ENCODE measurements around the gene INTS12. TPM values are rescaled to one million over a fixed set of nuclear protein-coding genes. Genes with fewer than 3 reads are reported as not detected.
A peak's percentile ranks its signal among the peaks of the same experiment; 100 is the strongest.

Gene INTS12
- total RNA-seq, 4 donors from 2014 or later: 19.1 to 24.5 (median 22.9) TPM

GRCh38 chr4:105686571-105686970 lies 21.9 kb downstream of the INTS12 start:
- no peaks in the 10 kb centered on the region for H3K4me1 ChIP-seq
- intact Hi-C loops (cut with DNase I): no loop called here
- no peak overlapping the region for H3K27ac ChIP-seq (replicated peaks in 1 of 4)
- DNase-seq (ENCODE audit: extremely low spot score): no peak
- H3K36me3 ChIP-seq: peaks cover 21 to 89% (median 59%) of the 10 kb centered on the region in 4 donors
- H3K27me3 ChIP-seq: no peaks in the 10 kb centered on the region
- no peaks in the 10 kb centered on the region for H3K9me3 ChIP-seq
- TF ChIP-seq POLR2AphosphoS5 (IDR thresholded peaks at IDR 0.05): no peak
- no peak for TF ChIP-seq CTCF (IDR thresholded peaks at IDR 0.05)
- TF ChIP-seq POLR2A (IDR thresholded peaks at IDR 0.05; ENCODE audit: low read depth): no peak
- no peak for TF ChIP-seq EP300 (IDR thresholded peaks at IDR 0.05)
- H3K4me3 ChIP-seq: no peak overlapping the region
- 89% methylated on average over 2 of the region's 2 CpGs for WGBS

GRCh38 chr4:105683038-105683437 lies 25.5 kb downstream of the INTS12 start:
- Histone ChIP-seq H3K27me3 (no peaks in the 10 kb centered on the region), H3K4me1 (no peaks in the 10 kb centered on the region), H3K27ac (replicated peaks in 1 of 4) (peak overlapping the region in 1 of 4 donors; percentile 1), H3K36me3 (peaks cover 12 to 57% (median 35%) of the 10 kb centered on the region in 4 donors), H3K4me3 (no peak overlapping the region), H3K9me3 (no peaks in the 10 kb centered on the region)
- TF ChIP-seq CTCF (IDR thresholded peaks at IDR 0.05): no peak
- no peak for TF ChIP-seq EP300 (IDR thresholded peaks at IDR 0.05)
- TF ChIP-seq POLR2AphosphoS5 (IDR thresholded peaks at IDR 0.05): no peak
- TF ChIP-seq POLR2A (IDR thresholded peaks at IDR 0.05; ENCODE audit: low read depth): no peak
- intact Hi-C loops (cut with DNase I): no loop called here
- WGBS: 78% methylated on average over 4 of the region's 4 CpGs
- no peak for DNase-seq (ENCODE audit: extremely low spot score)

GRCh38 chr4:105679186-105679585 lies 29.3 kb downstream of the INTS12 start:
- TF ChIP-seq POLR2AphosphoS5 (IDR thresholded peaks at IDR 0.05) (no peak), EP300 (IDR thresholded peaks at IDR 0.05) (no peak), POLR2A (IDR thresholded peaks at IDR 0.05; ENCODE audit: low read depth) (no peak), CTCF (IDR thresholded peaks at IDR 0.05) (no peak)
- peaks cover 3 to 21% (median 13%) of the 10 kb centered on the region in 4 donors for H3K36me3 ChIP-seq
- WGBS: 82% methylated on average over 2 of the region's 2 CpGs

GRCh38 chr4:105677709-105678108 lies 30.8 kb downstream of the INTS12 start:
- Histone ChIP-seq H3K4me1 (no peaks in the 10 kb centered on the region), H3K4me3 (no peak overlapping the region), H3K36me3 (peaks cover 0 to 16% (median 8%) of the 10 kb centered on the region in 4 donors), H3K27ac (replicated peaks in 1 of 4) (no peak overlapping the region), H3K27me3 (no peaks in the 10 kb centered on the region), H3K9me3 (no peaks in the 10 kb centered on the region)
- TF ChIP-seq POLR2AphosphoS5 (IDR thresholded peaks at IDR 0.05) (no peak), CTCF (IDR thresholded peaks at IDR 0.05) (no peak)
- intact Hi-C loops (cut with DNase I): no loop called here
- WGBS: 94% methylated on average over 2 of the region's 2 CpGs
- DNase-seq (ENCODE audit: extremely low spot score): no peak

More at GRCh38 chr4:105679186-105679585, 29.3 kb downstream of the INTS12 start:
- intact Hi-C loops (cut with DNase I): no loop called here
- Histone ChIP-seq H3K27me3 (no peaks in the 10 kb centered on the region), H3K4me1 (no peaks in the 10 kb centered on the region), H3K9me3 (no peaks in the 10 kb centered on the region), H3K27ac (replicated peaks in 1 of 4) (no peak overlapping the region), H3K4me3 (no peak overlapping the region)
- no peak for DNase-seq (ENCODE audit: extremely low spot score)

- WGBS: 93% methylated on average over 1 of the region's 1 CpG
- no peaks in the 10 kb centered on the region for H3K27me3 ChIP-seq
- TF ChIP-seq EP300 (IDR thresholded peaks at IDR 0.05): no peak
- no peak for TF ChIP-seq POLR2A (IDR thresholded peaks at IDR 0.05; ENCODE audit: low read depth)
These were observed 34.5 kb downstream of the INTS12 start for GRCh38 chr4:105674011-105674410.

More at GRCh38 chr4:105674011-105674410, 34.5 kb downstream of the INTS12 start:
- no peak for DNase-seq (ENCODE audit: extremely low spot score)
- H3K9me3 ChIP-seq: no peaks in the 10 kb centered on the region
- no peaks in the 10 kb centered on the region for H3K4me1 ChIP-seq
- H3K27ac ChIP-seq (replicated peaks in 1 of 4): no peak overlapping the region
- intact Hi-C loops (cut with DNase I): no loop called here
- no peaks in the 10 kb centered on the region for H3K36me3 ChIP-seq
- H3K4me3 ChIP-seq: no peak overlapping the region
